Osteocyte (in vitro differentiated cells): ENCODE measurements around the gene AXDND1. TPM values are rescaled to one million over a fixed set of nuclear protein-coding genes. Genes with fewer than 3 reads are reported as not detected.

ENCODE experiments used
- DNase-seq: peaks from one replicate; pipeline ENCODE4 v3.0.0; 2021; ENCODE audit warnings: mixed read lengths; ENCODE audit not compliant: unreplicated experiment; ENCODE audit errors: extremely low spot score
- H3K27ac Mint-ChIP-seq: one replicate; pipeline ENCODE4 v1.8.0; 2021; ENCODE audit warnings: mild to moderate bottlenecking, mixed read lengths; ENCODE audit not compliant: unreplicated experiment
- H3K27me3 Mint-ChIP-seq: one replicate; pipeline ENCODE4 v1.8.0; 2021; ENCODE audit warnings: mixed read lengths; ENCODE audit not compliant: unreplicated experiment
- H3K36me3 Mint-ChIP-seq: one replicate; pipeline ENCODE4 v1.8.0; 2021; ENCODE audit warnings: mixed read lengths; ENCODE audit not compliant: unreplicated experiment
- H3K4me1 Mint-ChIP-seq: one replicate; pipeline ENCODE4 v1.8.0; 2021; ENCODE audit warnings: mixed read lengths; ENCODE audit not compliant: unreplicated experiment
- H3K4me3 Mint-ChIP-seq: one replicate; pipeline ENCODE4 v1.8.0; 2021; ENCODE audit warnings: mild to moderate bottlenecking, moderate library complexity, mixed read lengths; ENCODE audit not compliant: unreplicated experiment
- H3K9me3 Mint-ChIP-seq: one replicate; pipeline ENCODE4 v1.8.0; 2021; ENCODE audit warnings: mixed read lengths; ENCODE audit not compliant: unreplicated experiment
- CTCF ChIP-seq: fragments of 200-600 bp; sonication (generic); IDR thresholded peaks from 2 replicates; pipeline ENCODE4 v1.5.0; 2021; ENCODE audit warnings: antibody characterized with exemption, mild to moderate bottlenecking, moderate library complexity
- total RNA-seq: library from RNA; stranded (reverse); gene quantifications from 2 replicates; pipeline ENCODE4 v1.2.1, GENCODE V29; 2021

Gene AXDND1
- total RNA-seq, 1 donor from 2014 or later: 0.70 TPM

- H3K36me3 Mint-ChIP-seq: no peaks in the 10 kb centered on the region
- no peak for DNase-seq
- peaks cover 5% of the 10 kb centered on the region for H3K4me1 Mint-ChIP-seq
- no peak for TF ChIP-seq CTCF
- H3K27ac Mint-ChIP-seq: no peak overlapping the region
- H3K4me3 Mint-ChIP-seq: no peak overlapping the region
- H3K9me3 Mint-ChIP-seq: no peaks in the 10 kb centered on the region
- peaks cover 8% of the 10 kb centered on the region for H3K27me3 Mint-ChIP-seq
These were observed 223.7 kb downstream of the AXDND1 start for GRCh38 chr1:179589509-179589908.

- Mint-ChIP-seq H3K27me3 (peaks cover 7% of the 10 kb centered on the region), H3K4me3 (no peak overlapping the region), H3K36me3 (no peaks in the 10 kb centered on the region), H3K27ac (no peak overlapping the region), H3K9me3 (no peaks in the 10 kb centered on the region), H3K4me1 (peaks cover 4% of the 10 kb centered on the region)
- DNase-seq: no peak
- no peak for TF ChIP-seq CTCF
These were observed 224.9 kb downstream of the AXDND1 start for GRCh38 chr1:179590671-179591070.

GRCh38 chr1:179591253-179591591 lies 225.5 kb downstream of the AXDND1 start:
- H3K4me1 Mint-ChIP-seq: no peaks in the 10 kb centered on the region
- peaks cover 6% of the 10 kb centered on the region for H3K27me3 Mint-ChIP-seq
- H3K27ac Mint-ChIP-seq: no peak overlapping the region
- no peaks in the 10 kb centered on the region for H3K9me3 Mint-ChIP-seq
- no peak for TF ChIP-seq CTCF
- H3K36me3 Mint-ChIP-seq: no peaks in the 10 kb centered on the region
- no peak for DNase-seq
- H3K4me3 Mint-ChIP-seq: no peak overlapping the region

- Mint-ChIP-seq H3K27ac (no peak within 1 kb of the TSS), H3K4me3 (no peak within 1 kb of the TSS), H3K27me3 (peaks cover 10% of the 10 kb centered on the region), H3K36me3 (no peaks in the 10 kb centered on the region), H3K9me3 (no peaks in the 10 kb centered on the region), H3K4me1 (no peaks in the 10 kb centered on the region)
- no peak for DNase-seq
- no peak for TF ChIP-seq CTCF
These were observed 226.1 kb downstream of the AXDND1 start, which contains the start of gene TDRD5 for GRCh38 chr1:179591592-179592580. TSS of gene TDRD5 (plus strand) at chr1:179591832. CDS start at chr1:179592616, 784 bp downstream.

- no peak for DNase-seq
- Mint-ChIP-seq H3K27me3 (peaks cover 23% of the 10 kb centered on the region), H3K36me3 (no peaks in the 10 kb centered on the region), H3K4me1 (no peaks in the 10 kb centered on the region), H3K4me3 (no peak overlapping the region), H3K9me3 (peaks cover 5% of the 10 kb centered on the region), H3K27ac (no peak overlapping the region)
- TF ChIP-seq CTCF: no peak
These were observed 232.9 kb downstream of the AXDND1 start for GRCh38 chr1:179598631-179599030.
